Endothelial cell (in vitro differentiated cells): Measurements from ENCODE around the gene KLHL25. TPM values are rescaled to one million over a fixed set of nuclear protein-coding genes. Genes with fewer than 3 reads are reported as not detected.

Source experiments
- DNase-seq: peaks from one replicate; pipeline ENCODE4 v3.0.0; 2021; ENCODE audit warnings: low spot score
- H3K27ac Mint-ChIP-seq: one replicate; pipeline ENCODE4 v1.8.0; 2021; ENCODE audit warnings: mixed read lengths, inconsistent platforms; ENCODE audit not compliant: unreplicated experiment
- H3K27me3 Mint-ChIP-seq: one replicate; pipeline ENCODE4 v1.8.0; 2021; ENCODE audit warnings: mild to moderate bottlenecking, moderate library complexity, mixed read lengths, inconsistent platforms; ENCODE audit not compliant: unreplicated experiment
- H3K36me3 Mint-ChIP-seq: one replicate; pipeline ENCODE4 v1.8.0; 2021; ENCODE audit warnings: mild to moderate bottlenecking, low read depth, mixed read lengths, inconsistent platforms; ENCODE audit not compliant: unreplicated experiment
- H3K4me1 Mint-ChIP-seq: one replicate; pipeline ENCODE4 v1.8.0; 2021; ENCODE audit warnings: mild to moderate bottlenecking, mixed read lengths, inconsistent platforms; ENCODE audit not compliant: unreplicated experiment
- H3K4me3 Mint-ChIP-seq: one replicate; pipeline ENCODE4 v1.8.0; 2021; ENCODE audit warnings: mild to moderate bottlenecking, mixed read lengths, inconsistent platforms; ENCODE audit not compliant: unreplicated experiment
- H3K9me3 Mint-ChIP-seq: one replicate; pipeline ENCODE4 v1.8.0; 2021; ENCODE audit warnings: mixed read lengths, inconsistent platforms; ENCODE audit not compliant: unreplicated experiment
- total RNA-seq: library from RNA; stranded (reverse); fragmentation: NEBNext Ultra II Directional; extraction: Animal tissue kit (Norgen Biotek cat#: 25700); gene quantifications from one replicate; pipeline ENCODE4 v1.2.1, GENCODE V29; 2021; ENCODE audit not compliant: unreplicated experiment
- TF ChIP-seq, protein P1 (sequence below): fragments of 200-600 bp; sonication (generic); IDR thresholded peaks from one replicate; pipeline ENCODE4 v1.5.0; 2021; ENCODE audit warnings: antibody characterized with exemption; ENCODE audit not compliant: unreplicated experiment

KLHL25 gene
- total RNA-seq, 1 donor from 2014 or later: 7.4 TPM

- no peaks in the 10 kb centered on the region for H3K36me3 Mint-ChIP-seq
- peaks cover 3% of the 10 kb centered on the region for H3K4me1 Mint-ChIP-seq
- H3K27ac Mint-ChIP-seq: peak overlapping the region; percentile 22
- H3K9me3 Mint-ChIP-seq: no peaks in the 10 kb centered on the region
- no peak overlapping the region for H3K4me3 Mint-ChIP-seq
- H3K27me3 Mint-ChIP-seq: peaks cover 9% of the 10 kb centered on the region
- DNase-seq: no peak
- TF ChIP-seq, protein P1, sequence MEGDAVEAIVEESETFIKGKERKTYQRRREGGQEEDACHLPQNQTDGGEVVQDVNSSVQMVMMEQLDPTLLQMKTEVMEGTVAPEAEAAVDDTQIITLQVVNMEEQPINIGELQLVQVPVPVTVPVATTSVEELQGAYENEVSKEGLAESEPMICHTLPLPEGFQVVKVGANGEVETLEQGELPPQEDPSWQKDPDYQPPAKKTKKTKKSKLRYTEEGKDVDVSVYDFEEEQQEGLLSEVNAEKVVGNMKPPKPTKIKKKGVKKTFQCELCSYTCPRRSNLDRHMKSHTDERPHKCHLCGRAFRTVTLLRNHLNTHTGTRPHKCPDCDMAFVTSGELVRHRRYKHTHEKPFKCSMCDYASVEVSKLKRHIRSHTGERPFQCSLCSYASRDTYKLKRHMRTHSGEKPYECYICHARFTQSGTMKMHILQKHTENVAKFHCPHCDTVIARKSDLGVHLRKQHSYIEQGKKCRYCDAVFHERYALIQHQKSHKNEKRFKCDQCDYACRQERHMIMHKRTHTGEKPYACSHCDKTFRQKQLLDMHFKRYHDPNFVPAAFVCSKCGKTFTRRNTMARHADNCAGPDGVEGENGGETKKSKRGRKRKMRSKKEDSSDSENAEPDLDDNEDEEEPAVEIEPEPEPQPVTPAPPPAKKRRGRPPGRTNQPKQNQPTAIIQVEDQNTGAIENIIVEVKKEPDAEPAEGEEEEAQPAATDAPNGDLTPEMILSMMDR: no peak
Observed at GRCh38 chr15:85773970-85774369, 20.8 kb downstream of the KLHL25 start.

- Mint-ChIP-seq H3K4me1 (peaks cover 3% of the 10 kb centered on the region), H3K36me3 (no peaks in the 10 kb centered on the region), H3K27ac (no peak overlapping the region), H3K27me3 (peaks cover 9% of the 10 kb centered on the region), H3K9me3 (no peaks in the 10 kb centered on the region), H3K4me3 (no peak overlapping the region)
- no peak for DNase-seq
- TF ChIP-seq, protein P1: no peak
Observed at GRCh38 chr15:85773249-85773648, 21.5 kb downstream of the KLHL25 start.

- no peaks in the 10 kb centered on the region for H3K9me3 Mint-ChIP-seq
Observed at GRCh38 chr15:85772668-85773067, 22.1 kb downstream of the KLHL25 start.

GRCh38 chr15:85771781-85772445, 22.8 kb downstream of the KLHL25 start:
- Mint-ChIP-seq H3K27me3 (peaks cover 5% of the 10 kb centered on the region), H3K27ac (no peak overlapping the region), H3K4me1 (peaks cover 3% of the 10 kb centered on the region), H3K4me3 (no peak overlapping the region), H3K36me3 (no peaks in the 10 kb centered on the region), H3K9me3 (no peaks in the 10 kb centered on the region)
- TF ChIP-seq, protein P1: no peak
- DNase-seq: no peak

More at GRCh38 chr15:85772668-85773067, 22.1 kb downstream of the KLHL25 start:
- TF ChIP-seq, protein P1: no peak
- Mint-ChIP-seq H3K4me3 (no peak overlapping the region), H3K36me3 (no peaks in the 10 kb centered on the region), H3K27me3 (peaks cover 9% of the 10 kb centered on the region), H3K4me1 (peaks cover 3% of the 10 kb centered on the region), H3K27ac (no peak overlapping the region)
- no peak for DNase-seq

GRCh38 chr15:85771271-85771670, 23.5 kb downstream of the KLHL25 start:
- H3K4me3 Mint-ChIP-seq: no peak overlapping the region
- no peak overlapping the region for H3K27ac Mint-ChIP-seq

More at GRCh38 chr15:85771271-85771670, 23.5 kb downstream of the KLHL25 start:
- peaks cover 6% of the 10 kb centered on the region for H3K4me1 Mint-ChIP-seq
- no peaks in the 10 kb centered on the region for H3K9me3 Mint-ChIP-seq
- peaks cover 3% of the 10 kb centered on the region for H3K36me3 Mint-ChIP-seq
- TF ChIP-seq, protein P1: no peak
- DNase-seq: no peak
- peaks cover 9% of the 10 kb centered on the region for H3K27me3 Mint-ChIP-seq
